CD4-positive, alpha-beta memory T cell (primary cell): ENCODE data around the gene KCNQ1. TPM values are rescaled to one million over a fixed set of nuclear protein-coding genes. Genes with fewer than 3 reads are reported as not detected.

ENCODE experiments used
- CTCF ChIA-PET: fragments of 350-600 bp; sonication (Branson Sonifier 250); formaldehyde crosslinking; loops from one replicate; lab custom pipeline; 2021; ENCODE audit warnings: inconsistent platforms; ENCODE audit not compliant: partially characterized antibody; lab: Charles Lee
- POLR2A ChIA-PET: fragments of 350-600 bp; sonication (Branson Sonifier 250); formaldehyde crosslinking; loops from one replicate; lab custom pipeline; 2021; ENCODE audit not compliant: partially characterized antibody; lab: Charles Lee
- DNase-seq, 5 donors: peaks; one replicate each; pipeline versions ENCODE4 v3.0.0 to v3.0.0-alpha.2; 2020 to 2022; ENCODE audit warnings: mixed read lengths in 1 of 5
- H3K27ac ChIP-seq: one replicate; pipeline ENCODE4 v1.7.0; 2013; ENCODE audit warnings: low read depth, low read length
- H3K27me3 ChIP-seq: 2 replicates; pipeline ENCODE4 v1.7.0; 2013; ENCODE audit warnings: mild to moderate bottlenecking, low read length, moderate library complexity; ENCODE audit not compliant: insufficient read depth
- H3K36me3 ChIP-seq: 2 replicates; pipeline ENCODE4 v1.7.0; 2013; ENCODE audit warnings: mild to moderate bottlenecking, low read length, moderate library complexity; ENCODE audit not compliant: insufficient read depth
- H3K4me1 ChIP-seq: 2 replicates; pipeline ENCODE4 v1.7.0; 2013; ENCODE audit warnings: mild to moderate bottlenecking, low read length, moderate library complexity; ENCODE audit not compliant: insufficient read depth
- H3K4me3 ChIP-seq, 2 donors: one replicate each; pipeline ENCODE4 v1.7.0; 2013; ENCODE audit warnings: low read length in 2 of 2, mild to moderate bottlenecking in 1 of 2
- H3K9me3 ChIP-seq, 2 donors: one replicate each; pipeline ENCODE4 v1.7.0; 2013; ENCODE audit warnings: low read length in 2 of 2, control low read depth in 1 of 2; ENCODE audit not compliant: control insufficient read depth in 1 of 2
- H3K27ac Mint-ChIP-seq, 7 donors: one replicate each; pipeline ENCODE4 v1.8.0; 2020 to 2021; ENCODE audit warnings: mixed read lengths in 7 of 7, mild to moderate bottlenecking in 6 of 7, inconsistent platforms in 3 of 7, moderate library complexity in 3 of 7
- H3K27me3 Mint-ChIP-seq, 2 donors: one replicate each; pipeline ENCODE4 v1.8.0; 2020 to 2021; ENCODE audit warnings: mixed read lengths in 2 of 2
- H3K36me3 Mint-ChIP-seq, 2 donors: one replicate each; pipeline ENCODE4 v1.8.0; 2020 to 2021; ENCODE audit warnings: mixed read lengths in 2 of 2, inconsistent platforms in 1 of 2, mild to moderate bottlenecking in 1 of 2
- H3K4me1 Mint-ChIP-seq, 4 donors: one replicate each; pipeline ENCODE4 v1.8.0; 2020 to 2021; ENCODE audit warnings: mixed read lengths in 4 of 4, mild to moderate bottlenecking in 1 of 4
- H3K4me3 Mint-ChIP-seq, 8 donors: one replicate each; pipeline ENCODE4 v1.8.0; 2020 to 2021; ENCODE audit warnings: mixed read lengths in 8 of 8, mild to moderate bottlenecking in 7 of 8, moderate library complexity in 6 of 8, inconsistent platforms in 3 of 8
- H3K9me3 Mint-ChIP-seq, 8 donors: one replicate each; pipeline ENCODE4 v1.8.0; 2020 to 2021; ENCODE audit warnings: mixed read lengths in 8 of 8, mild to moderate bottlenecking in 5 of 8, inconsistent platforms in 3 of 8, moderate library complexity in 1 of 8
- intact Hi-C: fragments of 100-400 bp; cut with micrococcal nuclease; formaldehyde crosslinking; loops from one replicate; pipeline ENCODE4 v1.15.1; 2023
- polyA plus RNA-seq, 2 donors: library from polyadenylated mRNA; unstranded; fragments of 300-500 nt; fragmentation: Illumina TruSeq; gene quantifications; one replicate each; pipeline ENCODE4 v1.2.3, GENCODE V29; 2021
- total RNA-seq, 2 experiments: library from RNA; stranded (reverse); gene quantifications; one replicate each; pipeline ENCODE4 v1.2.3, GENCODE V29; 2021

Gene KCNQ1
- total and polyA plus RNA-seq, 4 experiments from 2014 or later, result 5.4 to 21.7 (median 21.5) TPM

DNA sequence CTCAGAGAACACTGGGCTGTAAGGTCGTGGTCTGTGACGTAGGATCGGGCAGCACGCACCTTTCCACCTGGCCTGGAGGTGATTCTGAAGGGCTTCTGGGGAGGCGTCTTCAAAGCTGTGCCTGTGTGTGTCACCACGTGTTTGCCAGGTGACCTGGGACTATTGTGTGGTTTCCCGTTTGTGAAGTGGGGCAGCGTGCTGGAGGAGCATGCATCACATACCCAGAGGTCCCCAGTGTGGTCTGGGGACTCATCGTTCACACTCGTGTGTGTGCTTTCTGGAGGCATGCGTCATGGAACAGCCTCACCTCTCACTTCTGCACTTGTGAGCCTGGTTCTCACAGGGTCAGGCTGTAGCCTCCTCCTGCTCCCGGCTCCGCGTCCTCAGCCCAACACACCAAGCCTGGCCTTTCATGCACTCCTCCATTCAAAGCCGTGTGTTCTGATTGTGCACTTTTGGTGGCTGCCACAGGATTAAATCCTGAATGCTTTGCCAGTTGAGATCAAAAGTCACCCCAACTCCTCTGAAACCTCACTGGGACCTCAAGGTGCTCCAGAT is 148.7 kb downstream of the KCNQ1 start:
- no peak overlapping the region for H3K27ac Mint-ChIP-seq
- peaks cover 0 to 22% (median 10%) of the 10 kb centered on the region in 8 donors for H3K9me3 Mint-ChIP-seq
- no peak for DNase-seq
- ChIA-PET POLR2A (no interaction called here), CTCF (no interaction called here)
- H3K4me1 Mint-ChIP-seq, result peaks cover 0 to 2% (median 0%) of the 10 kb centered on the region in 4 donors
- no peak overlapping the region for H3K4me3 ChIP-seq
- no peaks in the 10 kb centered on the region for H3K36me3 ChIP-seq
- no peak overlapping the region for H3K27ac ChIP-seq
- no peaks in the 10 kb centered on the region for H3K4me1 ChIP-seq
- intact Hi-C loops, result no loop called here
- no peaks in the 10 kb centered on the region for H3K9me3 ChIP-seq
- H3K27me3 ChIP-seq, result no peaks in the 10 kb centered on the region
- no peak overlapping the region for H3K4me3 Mint-ChIP-seq
- H3K36me3 Mint-ChIP-seq, result peaks cover 52 to 67% of the 10 kb centered on the region in 2 donors
- no peaks in the 10 kb centered on the region for H3K27me3 Mint-ChIP-seq

GRCh38 chr11:2594267-2594666 is 149.5 kb downstream of the KCNQ1 start:
- Histone ChIP-seq H3K27ac (no peak overlapping the region), H3K36me3 (no peaks in the 10 kb centered on the region), H3K9me3 (no peaks in the 10 kb centered on the region), H3K4me1 (no peaks in the 10 kb centered on the region), H3K4me3 (no peak overlapping the region), H3K27me3 (no peaks in the 10 kb centered on the region)
- peaks cover 0 to 2% (median 0%) of the 10 kb centered on the region in 4 donors for H3K4me1 Mint-ChIP-seq
- CTCF ChIA-PET, result no interaction called here
- H3K36me3 Mint-ChIP-seq, result peaks cover 57 to 75% of the 10 kb centered on the region in 2 donors
- peaks cover 0 to 24% (median 16%) of the 10 kb centered on the region in 8 donors for H3K9me3 Mint-ChIP-seq
- POLR2A ChIA-PET, result no interaction called here
- no peak for DNase-seq
- H3K27me3 Mint-ChIP-seq, result no peaks in the 10 kb centered on the region
- H3K4me3 Mint-ChIP-seq, result no peak overlapping the region
- no peak overlapping the region for H3K27ac Mint-ChIP-seq
- intact Hi-C loops, result no loop called here

GRCh38 chr11:2595204-2595603 is 150.4 kb downstream of the KCNQ1 start:
- H3K4me1 ChIP-seq, result no peaks in the 10 kb centered on the region
- H3K4me3 ChIP-seq, result no peak overlapping the region
- no peak overlapping the region for H3K27ac Mint-ChIP-seq
- ChIA-PET POLR2A (no interaction called here), CTCF (no interaction called here)
- DNase-seq, result no peak
- no peaks in the 10 kb centered on the region for H3K27me3 Mint-ChIP-seq
- H3K9me3 ChIP-seq, result no peaks in the 10 kb centered on the region
- no peak overlapping the region for H3K27ac ChIP-seq
- H3K27me3 ChIP-seq, result no peaks in the 10 kb centered on the region
- intact Hi-C loops, result no loop called here
- peaks cover 0 to 2% (median 0%) of the 10 kb centered on the region in 4 donors for H3K4me1 Mint-ChIP-seq
- no peaks in the 10 kb centered on the region for H3K36me3 ChIP-seq
- peaks cover 0 to 24% (median 16%) of the 10 kb centered on the region in 8 donors for H3K9me3 Mint-ChIP-seq
- no peak overlapping the region for H3K4me3 Mint-ChIP-seq
- H3K36me3 Mint-ChIP-seq, result peaks cover 49 to 74% of the 10 kb centered on the region in 2 donors

DNA sequence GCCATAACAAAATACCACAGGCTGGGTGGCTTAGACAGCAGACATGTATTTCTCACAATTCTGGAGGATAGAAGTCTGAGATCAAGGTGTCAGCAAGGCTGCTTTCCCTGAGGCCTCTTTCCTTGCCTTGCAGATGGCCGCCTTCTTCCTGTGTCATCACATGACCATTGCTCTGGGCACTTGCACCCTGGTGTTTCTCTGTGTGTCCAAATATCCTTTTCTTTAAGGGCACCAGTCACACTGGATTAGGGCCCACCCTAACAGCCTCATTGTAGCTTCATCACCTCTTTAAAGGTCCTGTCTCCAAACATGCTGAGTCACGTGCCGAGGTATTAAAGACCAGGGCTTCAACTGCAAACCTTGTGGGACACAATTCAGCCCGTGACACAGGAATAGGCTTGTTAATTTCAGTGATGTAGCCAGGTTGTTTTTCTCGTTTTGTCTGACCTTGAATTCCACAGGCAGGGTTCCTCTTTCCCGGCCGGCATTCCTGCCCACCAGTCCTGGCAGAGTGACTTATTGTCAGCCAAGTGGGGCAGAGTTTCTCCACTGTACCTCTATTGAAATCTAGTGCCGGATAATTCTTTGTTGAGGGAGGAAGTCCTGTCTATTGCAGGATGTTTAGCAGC is 154.9 kb downstream of the KCNQ1 start:
- peaks cover 0 to 26% (median 16%) of the 10 kb centered on the region in 8 donors for H3K9me3 Mint-ChIP-seq
- intact Hi-C loops, result no loop called here
- ChIA-PET POLR2A (no interaction called here), CTCF (no interaction called here)
- peak overlapping the region in 1 of 7 donors; percentile 18 for H3K27ac Mint-ChIP-seq
- H3K4me1 ChIP-seq, result no peaks in the 10 kb centered on the region
- no peaks in the 10 kb centered on the region for H3K9me3 ChIP-seq
- H3K4me1 Mint-ChIP-seq, result no peaks in the 10 kb centered on the region
- DNase-seq, result no peak
- H3K36me3 Mint-ChIP-seq, result peaks cover 28 to 49% of the 10 kb centered on the region in 2 donors
- H3K27me3 ChIP-seq, result no peaks in the 10 kb centered on the region
- no peak overlapping the region for H3K4me3 ChIP-seq
- H3K27me3 Mint-ChIP-seq, result no peaks in the 10 kb centered on the region
- H3K36me3 ChIP-seq, result no peaks in the 10 kb centered on the region
- no peak overlapping the region for H3K4me3 Mint-ChIP-seq
- H3K27ac ChIP-seq, result no peak overlapping the region

GRCh38 chr11:2609345-2609744 is 164.5 kb downstream of the KCNQ1 start:
- H3K27me3 ChIP-seq, result no peaks in the 10 kb centered on the region
- H3K4me3 ChIP-seq, result no peak overlapping the region
- H3K9me3 ChIP-seq, result no peaks in the 10 kb centered on the region
- H3K27ac Mint-ChIP-seq, result no peak overlapping the region
- no peaks in the 10 kb centered on the region for H3K36me3 ChIP-seq
- H3K36me3 Mint-ChIP-seq, result peaks cover 31 to 64% of the 10 kb centered on the region in 2 donors
- peaks cover 2 to 41% (median 21%) of the 10 kb centered on the region in 8 donors for H3K9me3 Mint-ChIP-seq
- H3K4me3 Mint-ChIP-seq, result no peak overlapping the region
- H3K27ac ChIP-seq, result no peak overlapping the region
- peaks cover 0 to 4% (median 0%) of the 10 kb centered on the region in 4 donors for H3K4me1 Mint-ChIP-seq
- POLR2A ChIA-PET, result no interaction called here
- intact Hi-C loops, result no loop called here
- DNase-seq, result no peak
- H3K4me1 ChIP-seq, result no peaks in the 10 kb centered on the region
- peaks cover 0 to 1% of the 10 kb centered on the region in 2 donors for H3K27me3 Mint-ChIP-seq
- CTCF ChIA-PET, result no interaction called here

DNA sequence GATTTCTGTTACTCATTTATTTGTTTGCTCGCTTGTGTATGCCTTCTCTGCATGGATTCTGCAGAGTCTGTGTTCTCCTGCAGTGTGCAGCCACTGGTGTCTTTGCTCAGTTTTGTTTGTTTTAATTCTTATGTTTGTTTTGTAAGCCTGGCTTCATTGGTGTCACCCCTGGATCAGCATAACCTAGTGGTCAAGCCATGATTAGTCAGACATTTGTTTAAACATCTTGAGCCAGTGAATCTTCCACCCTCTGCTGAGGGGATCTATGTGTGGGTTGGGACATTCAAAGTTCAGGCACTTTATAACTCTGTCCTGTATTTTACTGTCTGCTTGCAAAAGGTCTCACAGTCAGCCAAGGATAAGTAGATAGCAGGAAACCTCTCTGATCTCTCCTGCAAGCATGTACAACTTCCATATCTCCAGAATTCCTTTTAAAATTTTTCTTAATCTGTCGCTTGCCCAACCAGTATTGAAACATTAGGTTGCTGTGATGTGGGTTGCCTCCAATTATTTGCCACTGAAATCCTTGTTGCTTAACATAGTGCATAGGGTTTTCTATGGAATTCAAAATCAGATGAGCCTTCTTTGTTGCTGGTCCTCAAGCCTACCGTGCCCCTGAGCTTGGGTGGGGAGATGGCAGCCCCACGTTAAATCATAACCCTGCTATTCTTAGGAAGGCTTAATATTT is 168.2 kb downstream of the KCNQ1 start:
- H3K4me1 ChIP-seq, result no peaks in the 10 kb centered on the region
- intact Hi-C loops, result no loop called here
- no peak overlapping the region for H3K27ac ChIP-seq
- ChIA-PET CTCF (no interaction called here), POLR2A (no interaction called here)
- Mint-ChIP-seq H3K9me3 (peaks cover 2 to 34% (median 20%) of the 10 kb centered on the region in 8 donors), H3K36me3 (peaks cover 17 to 53% of the 10 kb centered on the region in 2 donors), H3K4me3 (no peak overlapping the region), H3K27me3 (peaks cover 0 to 1% of the 10 kb centered on the region in 2 donors), H3K4me1 (peaks cover 0 to 4% (median 0%) of the 10 kb centered on the region in 4 donors), H3K27ac (no peak overlapping the region)
- no peaks in the 10 kb centered on the region for H3K9me3 ChIP-seq
- DNase-seq, result no peak
- H3K36me3 ChIP-seq, result no peaks in the 10 kb centered on the region
- no peaks in the 10 kb centered on the region for H3K27me3 ChIP-seq
- no peak overlapping the region for H3K4me3 ChIP-seq

DNA sequence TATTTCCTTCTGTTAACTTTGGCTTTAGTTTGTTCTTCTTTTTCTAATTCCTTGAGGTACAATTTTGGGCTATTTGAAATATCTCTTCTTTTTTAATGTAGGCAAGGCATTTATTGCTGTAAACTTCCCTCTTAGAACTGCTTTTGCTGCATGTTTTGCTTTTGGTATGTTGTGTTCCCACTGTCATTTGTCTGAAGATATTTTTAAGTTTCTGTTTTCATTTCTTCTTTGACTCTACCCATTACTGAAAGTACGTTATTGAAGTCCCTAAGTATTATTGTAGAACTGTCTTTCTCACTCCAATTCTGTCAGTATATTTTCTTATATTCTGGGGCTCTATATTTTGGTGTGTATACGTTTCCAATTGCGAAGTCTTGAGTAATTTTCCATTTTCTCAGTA is 177.1 kb downstream of the KCNQ1 start:
- POLR2A ChIA-PET, result no interaction called here
- peaks cover 20 to 55% of the 10 kb centered on the region in 2 donors for H3K36me3 Mint-ChIP-seq

More for the DNA sequence above, 177.1 kb downstream of the KCNQ1 start:
- peaks cover 0 to 2% (median 0%) of the 10 kb centered on the region in 8 donors for H3K9me3 Mint-ChIP-seq
- no peak overlapping the region for H3K27ac Mint-ChIP-seq
- DNase-seq, result no peak
- Histone ChIP-seq H3K27me3 (no peaks in the 10 kb centered on the region), H3K36me3 (no peaks in the 10 kb centered on the region), H3K4me1 (no peaks in the 10 kb centered on the region), H3K4me3 (no peak overlapping the region), H3K27ac (no peak overlapping the region), H3K9me3 (no peaks in the 10 kb centered on the region)
- no peak overlapping the region for H3K4me3 Mint-ChIP-seq
- peaks cover 0 to 4% (median 2%) of the 10 kb centered on the region in 4 donors for H3K4me1 Mint-ChIP-seq
- no peaks in the 10 kb centered on the region for H3K27me3 Mint-ChIP-seq
- intact Hi-C loops, result no loop called here
- CTCF ChIA-PET, result no interaction called here
